HUES64 (cell line): ENCODE results near the gene CDKN2A. TPM values are rescaled to one million over a fixed set of nuclear protein-coding genes. Genes with fewer than 3 reads are reported as not detected.

Source experiments
- H3K27ac ChIP-seq: 2 replicates; pipeline ENCODE4 v1.7.0; 2013; ENCODE audit warnings: low read depth, low read length, inconsistent platforms
- H3K27me3 ChIP-seq: 2 replicates; pipeline ENCODE4 v1.6.1; 2013; ENCODE audit warnings: mild to moderate bottlenecking, low read length; ENCODE audit not compliant: insufficient read depth
- H3K36me3 ChIP-seq: 2 replicates; pipeline ENCODE4 v1.6.1; 2013; ENCODE audit warnings: mild to moderate bottlenecking, low read length; ENCODE audit not compliant: insufficient read depth
- H3K4me1 ChIP-seq: 2 replicates; pipeline ENCODE4 v1.6.1; 2013; ENCODE audit warnings: mild to moderate bottlenecking, low read length, moderate library complexity; ENCODE audit not compliant: insufficient read depth
- H3K4me3 ChIP-seq: 2 replicates; pipeline ENCODE4 v1.5.1; 2013; ENCODE audit warnings: mild to moderate bottlenecking, low read length, moderate library complexity
- H3K9ac ChIP-seq: 2 replicates; pipeline ENCODE4 v1.6.1; 2013; ENCODE audit warnings: mild to moderate bottlenecking, low read depth, low read length
- H3K9me3 ChIP-seq: 2 replicates; pipeline ENCODE4 v1.6.1; 2013; ENCODE audit warnings: low read depth, low read length; ENCODE audit not compliant: insufficient read depth
- WGBS: fragments of 150-250, 120-280 bp; methylation state at CpG from one replicate; pipeline ENCODE4 v1.1.7; 2013; ENCODE audit warnings: missing lambda C conversion rate; 5-methylcytosine and 5-hydroxymethylcytosine counted together
- polyA plus RNA-seq, 2 experiments: library from polyadenylated mRNA; stranded (reverse); fragments of 50-300 nt; gene quantifications; one replicate each; pipeline ENCODE4 v1.2.3, GENCODE V29; 2013

Gene CDKN2A
- 0.35 TPM for polyA plus RNA-seq (2013, experiment 1 of 2)
- not detected for polyA plus RNA-seq (2013, experiment 2 of 2)

DNA sequence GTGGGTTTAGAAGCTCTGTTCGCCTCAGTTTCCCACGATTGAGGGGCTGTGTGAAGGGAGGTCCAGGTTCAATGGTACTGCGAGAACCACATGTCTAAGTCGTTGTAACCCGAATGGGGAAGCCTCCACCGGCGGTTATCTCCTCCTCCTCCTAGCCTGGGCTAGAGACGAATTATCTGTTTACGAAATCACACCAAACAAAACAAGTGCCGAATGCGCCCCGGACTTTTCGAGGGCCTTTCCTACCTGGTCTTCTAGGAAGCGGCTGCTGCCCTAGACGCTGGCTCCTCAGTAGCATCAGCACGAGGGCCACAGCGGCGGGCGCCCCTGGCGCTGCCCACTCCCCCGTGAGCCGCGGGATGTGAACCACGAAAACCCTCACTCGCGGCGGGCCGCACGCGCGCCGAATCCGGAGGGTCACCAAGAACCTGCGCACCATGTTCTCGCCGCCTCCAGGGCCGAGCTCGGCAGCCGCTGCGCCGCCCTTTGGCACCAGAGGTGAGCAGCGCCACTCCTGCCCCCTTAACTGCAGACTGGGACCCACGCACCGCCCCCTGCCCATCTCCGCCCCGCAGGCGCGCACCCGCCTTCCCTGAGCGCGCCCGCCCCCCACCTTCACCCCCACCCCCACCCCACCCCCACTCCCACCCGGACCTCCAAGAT is at the start of gene CDKN2A:
CDKN2A (minus strand) TSS at position 500 of the 663 bp plus-strand sequence.
- Histone ChIP-seq H3K9ac (no peak within 1 kb of the TSS), H3K4me1 (peaks cover 25% of the 10 kb centered on the region), H3K4me3 (peak within 1 kb of the TSS; percentile 69), H3K36me3 (no peaks in the 10 kb centered on the region), H3K9me3 (no peaks in the 10 kb centered on the region), H3K27ac (no peak within 1 kb of the TSS), H3K27me3 (peaks cover 98% of the 10 kb centered on the region)
- under 1% methylated on average over 43 of the region's 53 CpGs for WGBS

DNA sequence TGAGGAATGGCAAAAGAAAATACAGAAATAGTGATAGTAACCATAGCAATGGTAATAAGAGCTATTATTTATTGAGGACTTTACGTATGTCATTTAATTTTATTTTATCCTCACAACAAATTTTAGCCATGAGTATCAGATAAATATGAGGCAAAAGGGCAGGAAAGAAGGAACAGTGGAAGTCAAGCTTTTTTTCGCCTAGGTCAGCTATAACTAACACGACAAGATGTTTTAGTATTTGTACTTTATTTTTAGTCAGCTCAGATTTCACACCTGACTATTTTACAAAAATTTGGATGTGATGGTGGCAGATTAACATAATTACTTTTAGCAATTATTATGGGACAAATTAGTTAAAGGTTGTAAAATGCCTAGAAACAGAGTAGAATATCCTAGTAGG is 49.7 kb upstream of the CDKN2A start:
- Histone ChIP-seq H3K4me3 (no peak overlapping the region), H3K4me1 (no peaks in the 10 kb centered on the region; the same call in 1 of the 2 replicates), H3K9ac (no peak overlapping the region), H3K36me3 (no peaks in the 10 kb centered on the region), H3K27ac (no peak overlapping the region), H3K27me3 (no peaks in the 10 kb centered on the region), H3K9me3 (no peaks in the 10 kb centered on the region)
- WGBS = 0% methylated on average over 1 of the region's 3 CpGs

- no peaks in the 10 kb centered on the region; the same call in 1 of the 2 replicates for H3K4me1 ChIP-seq
- WGBS = 71% methylated on average over 1 of the region's 1 CpG
Observed at GRCh38 chr9:22041775-22042174, 47.6 kb upstream of the CDKN2A start.

DNA sequence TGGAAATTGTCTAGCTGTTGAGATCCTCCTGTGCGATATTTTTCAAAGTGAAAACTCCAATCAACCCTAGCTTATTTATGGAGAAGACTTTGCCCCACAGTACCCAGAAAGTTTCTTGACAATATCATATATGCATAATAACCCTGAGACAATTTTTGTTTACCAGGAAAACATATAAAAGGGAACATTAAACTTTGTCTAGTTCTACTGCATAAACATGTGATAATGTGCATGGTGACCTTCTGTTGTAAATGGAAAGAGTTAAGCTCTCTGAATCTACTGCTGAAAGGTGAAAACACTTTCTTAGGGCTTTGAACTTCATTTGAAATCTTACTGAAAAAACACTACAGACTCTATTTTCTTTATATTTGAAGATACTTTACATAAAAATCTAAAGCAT is 47.2 kb upstream of the CDKN2A start:
- H3K27ac ChIP-seq = no peak overlapping the region
- H3K27me3 ChIP-seq = no peaks in the 10 kb centered on the region
- H3K36me3 ChIP-seq = no peaks in the 10 kb centered on the region
- H3K9me3 ChIP-seq = no peaks in the 10 kb centered on the region
- no peaks in the 10 kb centered on the region; the same call in 1 of the 2 replicates for H3K4me1 ChIP-seq
- no peak overlapping the region for H3K9ac ChIP-seq
- 89% methylated on average over 1 of the region's 1 CpG for WGBS
- no peak overlapping the region for H3K4me3 ChIP-seq

More at GRCh38 chr9:22041775-22042174, 47.6 kb upstream of the CDKN2A start:
- H3K27ac ChIP-seq = no peak overlapping the region
- H3K4me3 ChIP-seq = no peak overlapping the region
- no peak overlapping the region for H3K9ac ChIP-seq
- no peaks in the 10 kb centered on the region for H3K27me3 ChIP-seq
- H3K9me3 ChIP-seq = no peaks in the 10 kb centered on the region
- H3K36me3 ChIP-seq = no peaks in the 10 kb centered on the region

DNA sequence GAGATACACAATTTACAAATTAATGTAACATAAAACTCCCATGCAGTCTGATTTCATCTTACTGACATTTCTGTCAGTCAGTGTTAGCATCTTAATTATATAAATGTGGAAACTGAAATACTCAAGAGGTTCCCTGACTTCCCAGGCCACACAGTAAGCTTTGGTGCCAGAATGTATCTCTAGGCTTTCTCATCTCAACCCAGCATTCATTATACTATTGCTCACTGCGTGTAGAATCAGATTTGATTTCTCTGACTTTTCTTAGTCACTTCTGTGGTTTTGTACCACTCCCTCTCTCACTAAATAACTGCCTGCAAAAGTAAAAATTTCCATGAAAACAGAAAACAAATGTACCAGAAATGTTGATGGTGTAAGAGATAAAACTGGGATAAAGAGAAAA is 46.6 kb upstream of the CDKN2A start:
- Histone ChIP-seq H3K27ac (no peak overlapping the region), H3K4me1 (no peaks in the 10 kb centered on the region; the same call in 1 of the 2 replicates), H3K36me3 (no peaks in the 10 kb centered on the region), H3K27me3 (no peaks in the 10 kb centered on the region), H3K9ac (no peak overlapping the region), H3K9me3 (no peaks in the 10 kb centered on the region), H3K4me3 (no peak overlapping the region)
- 87% methylated on average over 1 of the region's 1 CpG for WGBS

- no peaks in the 10 kb centered on the region for H3K27me3 ChIP-seq
- H3K36me3 ChIP-seq = no peaks in the 10 kb centered on the region
- no peak overlapping the region for H3K27ac ChIP-seq
- no peaks in the 10 kb centered on the region for H3K9me3 ChIP-seq
- 94% methylated on average over 3 of the region's 3 CpGs for WGBS
- H3K9ac ChIP-seq = no peak overlapping the region
- H3K4me1 ChIP-seq = no peaks in the 10 kb centered on the region; the same call in 1 of the 2 replicates
- no peak overlapping the region for H3K4me3 ChIP-seq
Observed at GRCh38 chr9:22039258-22039657, 45.1 kb upstream of the CDKN2A start.

GRCh38 chr9:22037954-22038690 is 43.9 kb upstream of the CDKN2A start:
- Histone ChIP-seq H3K4me1 (no peaks in the 10 kb centered on the region; the same call in 1 of the 2 replicates), H3K36me3 (no peaks in the 10 kb centered on the region), H3K27ac (no peak overlapping the region), H3K4me3 (no peak overlapping the region), H3K9ac (no peak overlapping the region), H3K9me3 (no peaks in the 10 kb centered on the region), H3K27me3 (no peaks in the 10 kb centered on the region)
- 80% methylated on average over 2 of the region's 2 CpGs for WGBS

DNA sequence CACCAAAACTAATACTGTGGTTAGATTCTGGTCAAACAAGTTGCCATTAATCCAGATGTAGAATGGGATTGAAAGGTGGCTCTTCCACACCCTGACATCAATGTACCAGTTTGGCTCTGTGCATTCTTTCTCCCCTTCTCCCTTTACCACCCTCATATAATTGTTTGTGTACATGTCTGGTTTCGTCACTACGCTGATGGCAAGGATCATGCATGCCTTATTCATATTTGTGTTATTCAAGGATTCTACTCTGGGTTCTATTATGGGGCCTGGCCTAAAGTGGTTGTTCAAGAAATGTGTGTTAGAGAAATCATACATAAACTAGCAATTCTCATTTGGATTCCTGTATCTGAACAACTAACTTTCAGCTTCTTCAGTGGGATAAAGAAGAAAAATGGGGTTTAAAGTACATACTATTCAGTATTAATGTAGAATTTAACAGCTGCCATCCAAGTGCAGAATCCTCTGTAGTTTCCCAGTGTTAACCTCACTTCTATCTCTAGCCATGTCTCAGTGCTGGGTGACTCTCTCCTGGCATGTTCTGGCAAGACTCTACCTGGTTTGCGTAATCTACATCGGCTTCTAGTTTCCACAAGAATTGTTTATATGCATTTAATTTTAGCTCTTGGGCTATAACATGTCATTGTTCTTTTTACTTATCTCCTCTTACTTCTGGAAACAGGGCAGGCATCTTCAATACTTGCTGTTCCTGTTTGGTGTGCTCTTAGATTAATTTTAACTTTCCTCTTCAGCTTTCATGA is 42.9 kb upstream of the CDKN2A start:
- Histone ChIP-seq H3K27ac (no peak overlapping the region), H3K9ac (no peak overlapping the region), H3K4me1 (no peaks in the 10 kb centered on the region; the same call in 1 of the 2 replicates), H3K9me3 (no peaks in the 10 kb centered on the region), H3K4me3 (no peak overlapping the region), H3K36me3 (no peaks in the 10 kb centered on the region), H3K27me3 (no peaks in the 10 kb centered on the region)
- WGBS = 98% methylated on average over 4 of the region's 4 CpGs

GRCh38 chr9:22035591-22036011 is 41.4 kb upstream of the CDKN2A start:
- Histone ChIP-seq H3K27ac (no peak overlapping the region), H3K27me3 (no peaks in the 10 kb centered on the region), H3K4me1 (no peaks in the 10 kb centered on the region), H3K9me3 (no peaks in the 10 kb centered on the region), H3K9ac (no peak overlapping the region), H3K4me3 (no peak overlapping the region), H3K36me3 (no peaks in the 10 kb centered on the region)
- 94% methylated on average over 2 of the region's 2 CpGs for WGBS

GRCh38 chr9:22033012-22033630 is 38.9 kb upstream of the CDKN2A start:
- H3K9ac ChIP-seq = no peak overlapping the region
- no peaks in the 10 kb centered on the region for H3K36me3 ChIP-seq
- no peak overlapping the region for H3K27ac ChIP-seq
- H3K4me3 ChIP-seq = no peak overlapping the region
- peaks cover 10% of the 10 kb centered on the region; the same call in 1 of the 2 replicates for H3K4me1 ChIP-seq
- WGBS = 87% methylated on average over 7 of the region's 8 CpGs
- no peaks in the 10 kb centered on the region for H3K9me3 ChIP-seq
- H3K27me3 ChIP-seq = no peaks in the 10 kb centered on the region
